Fibroblast of lung (primary cell): ENCODE measurements around the gene SIK2.

Experiments used
- EZH2 ChIP-seq: IDR thresholded peaks from 2 replicates; pipeline ENCODE4 v1.5.1; 2012; ENCODE audit warnings: low read length, control low read depth, mild to moderate bottlenecking; ENCODE audit errors: missing control alignments
- TF ChIP-seq, protein P1 (sequence below), 2 donors: IDR thresholded peaks in 1 of 2; conservative IDR thresholded peaks in 1 of 2; 1 replicate in 1 of 2; 2 replicates in 1 of 2; pipeline ENCODE4 v1.5.1; 2011 to 2012; ENCODE audit warnings: low read length in 2 of 2, control low read depth in 1 of 2, inconsistent platforms in 1 of 2, low read depth in 1 of 2, mild to moderate bottlenecking in 1 of 2

DNA sequence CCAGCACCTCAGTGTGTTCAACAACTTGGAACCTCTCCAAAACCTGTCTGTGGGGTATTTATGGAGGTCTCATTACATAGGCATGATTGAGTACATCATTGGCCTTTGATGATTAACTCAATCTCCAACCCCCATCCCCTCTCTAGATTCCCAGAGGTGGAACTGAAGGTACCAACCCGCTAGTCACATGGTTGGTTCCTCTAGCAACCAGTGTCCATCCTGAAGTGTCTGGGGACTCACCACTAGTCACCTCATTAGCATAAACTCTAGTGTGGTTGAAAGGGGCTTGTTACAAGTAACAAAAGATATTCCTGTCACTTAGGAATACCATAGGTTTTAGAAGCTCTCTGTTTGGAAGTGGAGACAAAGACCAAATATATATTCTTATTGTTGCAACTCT is 40.3 kb downstream of the SIK2 start:
- TF ChIP-seq, protein P1, sequence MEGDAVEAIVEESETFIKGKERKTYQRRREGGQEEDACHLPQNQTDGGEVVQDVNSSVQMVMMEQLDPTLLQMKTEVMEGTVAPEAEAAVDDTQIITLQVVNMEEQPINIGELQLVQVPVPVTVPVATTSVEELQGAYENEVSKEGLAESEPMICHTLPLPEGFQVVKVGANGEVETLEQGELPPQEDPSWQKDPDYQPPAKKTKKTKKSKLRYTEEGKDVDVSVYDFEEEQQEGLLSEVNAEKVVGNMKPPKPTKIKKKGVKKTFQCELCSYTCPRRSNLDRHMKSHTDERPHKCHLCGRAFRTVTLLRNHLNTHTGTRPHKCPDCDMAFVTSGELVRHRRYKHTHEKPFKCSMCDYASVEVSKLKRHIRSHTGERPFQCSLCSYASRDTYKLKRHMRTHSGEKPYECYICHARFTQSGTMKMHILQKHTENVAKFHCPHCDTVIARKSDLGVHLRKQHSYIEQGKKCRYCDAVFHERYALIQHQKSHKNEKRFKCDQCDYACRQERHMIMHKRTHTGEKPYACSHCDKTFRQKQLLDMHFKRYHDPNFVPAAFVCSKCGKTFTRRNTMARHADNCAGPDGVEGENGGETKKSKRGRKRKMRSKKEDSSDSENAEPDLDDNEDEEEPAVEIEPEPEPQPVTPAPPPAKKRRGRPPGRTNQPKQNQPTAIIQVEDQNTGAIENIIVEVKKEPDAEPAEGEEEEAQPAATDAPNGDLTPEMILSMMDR (conservative IDR thresholded peaks at IDR 0.05 in 1 of 2, IDR thresholded peaks at IDR 0.05 in 1 of 2; ENCODE audit: low read depth in 1 of 2, low read length in 2 of 2): no peak
- no peak for TF ChIP-seq EZH2
